ENCODE measurements around the gene NDST3. TPM values are rescaled to one million over a fixed set of nuclear protein-coding genes. Genes with fewer than 3 reads are reported as not detected.

The NDST3 gene
- total and polyA plus RNA-seq, 2 of the 13 experiments (the other 11 are each of a cell fraction or from before 2014, with no cell fraction given), result not detected

DNA sequence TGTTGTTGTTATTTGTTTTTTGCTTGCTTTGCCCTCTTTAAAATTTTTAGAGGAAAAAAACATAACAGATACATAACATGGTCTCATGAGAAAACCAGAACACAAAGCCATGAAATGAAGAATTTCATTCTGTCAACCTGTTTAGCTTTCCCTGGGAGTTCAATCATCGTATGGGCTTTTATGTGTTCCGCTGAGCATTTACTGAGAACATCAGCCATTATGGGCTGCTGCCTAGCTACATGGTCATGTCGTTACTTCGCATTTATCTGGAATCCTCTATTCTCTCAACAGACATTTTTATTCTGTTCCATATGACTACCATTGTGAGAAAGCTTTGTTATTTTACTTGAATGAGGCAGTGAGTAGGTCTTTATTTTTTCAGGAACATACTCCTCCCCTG, 51.4 kb downstream of the NDST3 start:
- no peak for DNase-seq (ENCODE audit: low spot score)
- no peak for FAIRE-seq
- ChIA-PET CTCF (ENCODE audit: low intra/inter-chr PET ratio, low total read pairs) (no interaction called here), POLR2A (no interaction called here)
- H2AFZ ChIP-seq (ENCODE audit: low read length), result no peak overlapping the region
- BruUV-seq (replicated peaks), result no TSS peak
- H3K9me3 ChIP-seq (ENCODE audit: low read length), result no peaks in the 10 kb centered on the region
- H3K4me2 ChIP-seq (ENCODE audit: low read depth, low read length), result no peak overlapping the region
- H3K27ac ChIP-seq (ENCODE audit: extremely low read length, insufficient read depth, low read length), result no peak overlapping the region
- H3K36me3 ChIP-seq (replicated peaks in 1 of 2; ENCODE audit: control insufficient read depth in 1 of 2, insufficient read depth in 2 of 2, low read length in 2 of 2), result no peaks in the 10 kb centered on the region
- H3K9ac ChIP-seq (ENCODE audit: insufficient read depth, low read depth, low read length), result no peak overlapping the region
- WGBS (ENCODE audit: low lambda C conversion rate), result 59% methylated on average over 4 of the region's 4 CpGs
- no peak for ATAC-seq
- in situ Hi-C loops (cut with HindIII; ENCODE audit: extremely low pct_ligation_motif_present, low pct_unique_long_range_greater_than_20kb), result no loop called here
- H3K79me2 ChIP-seq (ENCODE audit: insufficient read depth, low read length), result no peaks in the 10 kb centered on the region
- no peaks in the 10 kb centered on the region for H3K4me1 ChIP-seq (ENCODE audit: insufficient read depth, low read length)
- H4K20me1 ChIP-seq (ENCODE audit: insufficient read depth, low read length), result no peaks in the 10 kb centered on the region
- no peaks in the 10 kb centered on the region for H3K27me3 ChIP-seq (ENCODE audit: control insufficient read depth in 1 of 2, insufficient read depth in 2 of 2, low read length in 2 of 2)
- TF ChIP-seq ZBTB7B (CRISPR knock-in tag; IDR thresholded peaks at IDR 0.05) (no peak), ZNF382 (CRISPR knock-in tag; IDR thresholded peaks at IDR 0.05; ENCODE audit: borderline replicate concordance) (no peak), XRCC5 (optimal IDR thresholded peaks at IDR 0.05; ENCODE audit: low read length) (no peak), KDM5B (CRISPR knock-in tag; IDR thresholded peaks at IDR 0.05; ENCODE audit: borderline replicate concordance) (no peak), MIXL1 (CRISPR knock-in tag; IDR thresholded peaks at IDR 0.05) (no peak)
- TF ChIP-seq, protein P1, sequence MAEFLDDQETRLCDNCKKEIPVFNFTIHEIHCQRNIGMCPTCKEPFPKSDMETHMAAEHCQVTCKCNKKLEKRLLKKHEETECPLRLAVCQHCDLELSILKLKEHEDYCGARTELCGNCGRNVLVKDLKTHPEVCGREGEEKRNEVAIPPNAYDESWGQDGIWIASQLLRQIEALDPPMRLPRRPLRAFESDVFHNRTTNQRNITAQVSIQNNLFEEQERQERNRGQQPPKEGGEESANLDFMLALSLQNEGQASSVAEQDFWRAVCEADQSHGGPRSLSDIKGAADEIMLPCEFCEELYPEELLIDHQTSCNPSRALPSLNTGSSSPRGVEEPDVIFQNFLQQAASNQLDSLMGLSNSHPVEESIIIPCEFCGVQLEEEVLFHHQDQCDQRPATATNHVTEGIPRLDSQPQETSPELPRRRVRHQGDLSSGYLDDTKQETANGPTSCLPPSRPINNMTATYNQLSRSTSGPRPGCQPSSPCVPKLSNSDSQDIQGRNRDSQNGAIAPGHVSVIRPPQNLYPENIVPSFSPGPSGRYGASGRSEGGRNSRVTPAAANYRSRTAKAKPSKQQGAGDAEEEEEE (CRISPR knock-in tag; IDR thresholded peaks at IDR 0.05; ENCODE audit: borderline replicate concordance), result no peak
- TF ChIP-seq, protein P2, sequence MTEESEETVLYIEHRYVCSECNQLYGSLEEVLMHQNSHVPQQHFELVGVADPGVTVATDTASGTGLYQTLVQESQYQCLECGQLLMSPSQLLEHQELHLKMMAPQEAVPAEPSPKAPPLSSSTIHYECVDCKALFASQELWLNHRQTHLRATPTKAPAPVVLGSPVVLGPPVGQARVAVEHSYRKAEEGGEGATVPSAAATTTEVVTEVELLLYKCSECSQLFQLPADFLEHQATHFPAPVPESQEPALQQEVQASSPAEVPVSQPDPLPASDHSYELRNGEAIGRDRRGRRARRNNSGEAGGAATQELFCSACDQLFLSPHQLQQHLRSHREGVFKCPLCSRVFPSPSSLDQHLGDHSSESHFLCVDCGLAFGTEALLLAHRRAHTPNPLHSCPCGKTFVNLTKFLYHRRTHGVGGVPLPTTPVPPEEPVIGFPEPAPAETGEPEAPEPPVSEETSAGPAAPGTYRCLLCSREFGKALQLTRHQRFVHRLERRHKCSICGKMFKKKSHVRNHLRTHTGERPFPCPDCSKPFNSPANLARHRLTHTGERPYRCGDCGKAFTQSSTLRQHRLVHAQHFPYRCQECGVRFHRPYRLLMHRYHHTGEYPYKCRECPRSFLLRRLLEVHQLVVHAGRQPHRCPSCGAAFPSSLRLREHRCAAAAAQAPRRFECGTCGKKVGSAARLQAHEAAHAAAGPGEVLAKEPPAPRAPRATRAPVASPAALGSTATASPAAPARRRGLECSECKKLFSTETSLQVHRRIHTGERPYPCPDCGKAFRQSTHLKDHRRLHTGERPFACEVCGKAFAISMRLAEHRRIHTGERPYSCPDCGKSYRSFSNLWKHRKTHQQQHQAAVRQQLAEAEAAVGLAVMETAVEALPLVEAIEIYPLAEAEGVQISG (CRISPR knock-in tag; IDR thresholded peaks at IDR 0.05), result no peak
- no peak overlapping the region for H3K4me3 ChIP-seq (replicated peaks in 1 of 3; ENCODE audit: insufficient read depth in 1 of 3, low read depth in 2 of 3, low read length in 3 of 3)
- intact Hi-C loops (cut with micrococcal nuclease; ENCODE audit: unreplicated experiment), result no loop called here
